Fibroblast of skin of back (primary cell): ENCODE data around the gene PKN1.
A peak's percentile ranks its signal among the peaks of the same experiment; 100 is the strongest.

Experiments
- DNase-seq: peaks from one replicate; pipeline ENCODE4 v3.0.0-alpha.2; 2013

Gene PKN1

GRCh38 chr19:14467391-14467790 lies 34.3 kb downstream of the PKN1 start:
- no peak for DNase-seq

GRCh38 chr19:14467816-14468215 lies 34.7 kb downstream of the PKN1 start:
- DNase-seq, result no peak

- DNase-seq, result no peak
These were observed 37.1 kb downstream of the PKN1 start for GRCh38 chr19:14470031-14470876.

GRCh38 chr19:14471436-14472187 lies 38.5 kb downstream of the PKN1 start:
- no peak for DNase-seq

GRCh38 chr19:14472202-14472938 lies 39.3 kb downstream of the PKN1 start:
- peak; percentile 48 for DNase-seq

GRCh38 chr19:14473073-14473977 lies 40.2 kb downstream of the PKN1 start:
- DNase-seq, result no peak

- DNase-seq, result no peak
These were observed 41.0 kb downstream of the PKN1 start for GRCh38 chr19:14473978-14474578.

GRCh38 chr19:14474827-14475226 lies 41.7 kb downstream of the PKN1 start:
- DNase-seq, result no peak

GRCh38 chr19:14475251-14476073 lies 42.4 kb downstream of the PKN1 start, which contains the start of gene PTGER1:
Gene PTGER1, minus strand, starts transcription at chr19:14475354. Its CDS starts 1,034 bp downstream, at chr19:14474320.
- DNase-seq, result peak; percentile 78

GRCh38 chr19:14476327-14476672 lies 43.2 kb downstream of the PKN1 start:
- no peak for DNase-seq

- peak; percentile 72 for DNase-seq
These were observed 43.7 kb downstream of the PKN1 start for GRCh38 chr19:14476673-14477401.

- DNase-seq, result no peak
These were observed 44.5 kb downstream of the PKN1 start for GRCh38 chr19:14477418-14478112.

- no peak for DNase-seq
These were observed 45.0 kb downstream of the PKN1 start for GRCh38 chr19:14478113-14478545.

- DNase-seq, result no peak
These were observed 46.3 kb downstream of the PKN1 start for GRCh38 chr19:14479309-14479974.

- DNase-seq, result peak; percentile 30
These were observed 47.0 kb downstream of the PKN1 start for GRCh38 chr19:14479975-14480699.

- peak; percentile 70 for DNase-seq
These were observed 47.6 kb downstream of the PKN1 start for GRCh38 chr19:14480700-14481079.

GRCh38 chr19:14482172-14482941 lies 49.3 kb downstream of the PKN1 start:
- DNase-seq, result no peak
